ENCODE results near the gene ZNF879.

Gene ZNF879

GRCh38 chr5:178992291-178992895 lies 31.2 kb upstream of the ZNF879 start:
- Histone ChIP-seq H3K27me3 (ENCODE audit: insufficient read depth, low read length) (peaks cover 54% of the 10 kb centered on the region), H3K36me3 (ENCODE audit: insufficient read depth, low read depth, low read length) (no peaks in the 10 kb centered on the region), H3K9ac (ENCODE audit: low read depth, low read length) (no peak overlapping the region), H3K4me3 (ENCODE audit: low read length) (no peak overlapping the region), H3K27ac (ENCODE audit: low read length) (no peak overlapping the region), H3K4me1 (ENCODE audit: insufficient read depth, low read length) (no peaks in the 10 kb centered on the region), H3K9me3 (ENCODE audit: insufficient read depth, low read depth, low read length) (peaks cover 23% of the 10 kb centered on the region)

GRCh38 chr5:178993236-178993765 lies 30.3 kb upstream of the ZNF879 start:
- H3K27ac ChIP-seq (ENCODE audit: low read length) = no peak overlapping the region
- no peaks in the 10 kb centered on the region for H3K36me3 ChIP-seq (ENCODE audit: insufficient read depth, low read depth, low read length)
- peaks cover 59% of the 10 kb centered on the region for H3K27me3 ChIP-seq (ENCODE audit: insufficient read depth, low read length)
- H3K4me1 ChIP-seq (ENCODE audit: insufficient read depth, low read length) = no peaks in the 10 kb centered on the region
- no peak overlapping the region for H3K4me3 ChIP-seq (ENCODE audit: low read length)
- peaks cover 19% of the 10 kb centered on the region for H3K9me3 ChIP-seq (ENCODE audit: insufficient read depth, low read depth, low read length)
- no peak overlapping the region for H3K9ac ChIP-seq (ENCODE audit: low read depth, low read length)

- Histone ChIP-seq H3K4me3 (ENCODE audit: low read length) (peak overlapping the region; percentile 35; the same call in 1 of the 2 replicates), H3K27me3 (ENCODE audit: insufficient read depth, low read length) (peaks cover 59% of the 10 kb centered on the region), H3K9ac (ENCODE audit: low read depth, low read length) (no peak overlapping the region), H3K9me3 (ENCODE audit: insufficient read depth, low read depth, low read length) (peaks cover 14% of the 10 kb centered on the region), H3K4me1 (ENCODE audit: insufficient read depth, low read length) (no peaks in the 10 kb centered on the region), H3K27ac (ENCODE audit: low read length) (no peak overlapping the region), H3K36me3 (ENCODE audit: insufficient read depth, low read depth, low read length) (no peaks in the 10 kb centered on the region)
Observed at GRCh38 chr5:178993955-178994579, 29.5 kb upstream of the ZNF879 start.

DNA sequence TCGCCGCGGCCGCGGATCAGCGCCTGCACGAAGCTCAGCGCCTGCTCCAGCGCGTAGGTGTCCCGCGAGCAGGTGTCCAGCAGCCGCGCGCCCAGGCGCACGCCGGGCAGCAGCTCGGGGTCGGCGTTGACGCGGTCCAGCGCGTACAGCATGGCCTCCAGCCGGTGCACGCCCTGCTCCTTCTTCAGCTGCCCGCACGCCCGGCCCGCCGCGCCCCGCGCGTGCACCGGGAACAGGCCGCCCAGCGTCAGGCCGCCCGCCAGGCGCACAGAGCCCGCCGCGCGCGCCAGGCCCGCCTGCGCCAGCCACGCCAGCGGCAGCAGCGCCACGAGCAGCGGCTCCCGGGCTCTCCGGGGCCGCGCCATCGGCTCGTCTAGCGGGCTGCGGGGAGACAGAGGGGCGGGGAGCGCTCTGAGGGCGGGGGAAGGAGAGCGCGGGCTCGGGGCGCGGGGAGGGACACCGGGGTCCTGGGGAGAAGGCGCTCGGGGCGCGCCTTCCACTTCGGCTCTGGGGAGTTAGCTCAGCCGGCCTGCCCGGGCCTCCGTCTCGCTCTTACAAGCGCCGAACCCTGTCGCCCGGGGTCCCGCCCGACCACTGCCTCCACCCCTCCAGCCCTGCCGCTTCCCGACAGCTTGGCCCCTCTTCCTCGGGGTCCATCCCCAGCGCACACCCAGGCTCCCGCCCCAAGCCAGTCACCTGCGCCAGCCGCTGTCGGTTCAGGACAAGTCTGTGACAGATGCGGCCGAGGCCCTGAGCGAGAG lies 28.8 kb upstream of the ZNF879 start, which contains the start of gene GRM6:
GRM6 (minus strand) TSS at position 741 of the 761 bp plus-strand sequence; CDS start at position 365, 376 bp downstream.
- peak within 1 kb of the TSS; percentile 38; the same call in 1 of the 2 replicates for H3K4me3 ChIP-seq (ENCODE audit: low read length)
- peaks cover 59% of the 10 kb centered on the region for H3K27me3 ChIP-seq (ENCODE audit: insufficient read depth, low read length)
- no peaks in the 10 kb centered on the region for H3K4me1 ChIP-seq (ENCODE audit: insufficient read depth, low read length)
- peaks cover 7% of the 10 kb centered on the region for H3K9me3 ChIP-seq (ENCODE audit: insufficient read depth, low read depth, low read length)
- no peak within 1 kb of the TSS for H3K27ac ChIP-seq (ENCODE audit: low read length)
- H3K36me3 ChIP-seq (ENCODE audit: insufficient read depth, low read depth, low read length) = no peaks in the 10 kb centered on the region
- no peak within 1 kb of the TSS for H3K9ac ChIP-seq (ENCODE audit: low read depth, low read length)

- peak overlapping the region; percentile 38; the same call in 1 of the 2 replicates for H3K4me3 ChIP-seq (ENCODE audit: low read length)
- no peaks in the 10 kb centered on the region for H3K36me3 ChIP-seq (ENCODE audit: insufficient read depth, low read depth, low read length)
- peaks cover 59% of the 10 kb centered on the region for H3K27me3 ChIP-seq (ENCODE audit: insufficient read depth, low read length)
- H3K27ac ChIP-seq (ENCODE audit: low read length) = no peak overlapping the region
- H3K4me1 ChIP-seq (ENCODE audit: insufficient read depth, low read length) = no peaks in the 10 kb centered on the region
- H3K9ac ChIP-seq (ENCODE audit: low read depth, low read length) = no peak overlapping the region
- H3K9me3 ChIP-seq (ENCODE audit: insufficient read depth, low read depth, low read length) = peaks cover 4% of the 10 kb centered on the region
Observed at GRCh38 chr5:178995341-178995690, 28.3 kb upstream of the ZNF879 start.

DNA sequence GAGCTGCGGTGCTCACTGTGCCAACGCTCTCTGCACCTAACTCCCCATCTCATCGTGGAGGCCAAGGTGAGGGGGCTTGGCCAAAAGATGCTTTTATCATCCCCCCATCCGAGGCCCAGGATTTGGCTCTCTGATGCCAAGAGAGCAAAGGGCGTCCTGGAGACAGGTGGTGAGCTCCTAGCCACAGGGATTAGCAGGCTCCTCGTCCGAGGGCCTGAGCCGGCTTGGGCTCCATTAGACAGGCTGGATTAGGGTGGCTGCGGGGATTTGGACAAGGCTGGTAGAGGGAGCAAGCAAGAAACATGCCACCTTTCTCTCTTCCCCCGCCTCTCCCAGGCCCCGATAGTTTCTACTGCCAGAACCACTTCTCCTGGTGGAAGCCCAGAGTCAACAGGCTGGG lies 27.4 kb upstream of the ZNF879 start:
- H3K4me3 ChIP-seq (ENCODE audit: low read length) = no peak overlapping the region
- H3K27ac ChIP-seq (ENCODE audit: low read length) = no peak overlapping the region
- no peak overlapping the region for H3K9ac ChIP-seq (ENCODE audit: low read depth, low read length)
- peaks cover 59% of the 10 kb centered on the region for H3K27me3 ChIP-seq (ENCODE audit: insufficient read depth, low read length)
- no peaks in the 10 kb centered on the region for H3K4me1 ChIP-seq (ENCODE audit: insufficient read depth, low read length)
- H3K9me3 ChIP-seq (ENCODE audit: insufficient read depth, low read depth, low read length) = peaks cover 11% of the 10 kb centered on the region
- H3K36me3 ChIP-seq (ENCODE audit: insufficient read depth, low read depth, low read length) = no peaks in the 10 kb centered on the region

- Histone ChIP-seq H3K4me3 (ENCODE audit: low read length) (no peak overlapping the region), H3K27ac (ENCODE audit: low read length) (no peak overlapping the region), H3K4me1 (ENCODE audit: insufficient read depth, low read length) (no peaks in the 10 kb centered on the region), H3K9me3 (ENCODE audit: insufficient read depth, low read depth, low read length) (peaks cover 18% of the 10 kb centered on the region), H3K9ac (ENCODE audit: low read depth, low read length) (no peak overlapping the region), H3K27me3 (ENCODE audit: insufficient read depth, low read length) (peaks cover 56% of the 10 kb centered on the region), H3K36me3 (ENCODE audit: insufficient read depth, low read depth, low read length) (no peaks in the 10 kb centered on the region)
Observed at GRCh38 chr5:178997191-178997590, 26.4 kb upstream of the ZNF879 start.

- Histone ChIP-seq H3K27me3 (ENCODE audit: insufficient read depth, low read length) (peaks cover 44% of the 10 kb centered on the region), H3K4me1 (ENCODE audit: insufficient read depth, low read length) (no peaks in the 10 kb centered on the region), H3K9me3 (ENCODE audit: insufficient read depth, low read depth, low read length) (peaks cover 29% of the 10 kb centered on the region), H3K36me3 (ENCODE audit: insufficient read depth, low read depth, low read length) (no peaks in the 10 kb centered on the region), H3K27ac (ENCODE audit: low read length) (no peak overlapping the region), H3K4me3 (ENCODE audit: low read length) (no peak overlapping the region), H3K9ac (ENCODE audit: low read depth, low read length) (no peak overlapping the region)
Observed at GRCh38 chr5:178998441-178998840, 25.2 kb upstream of the ZNF879 start.

DNA sequence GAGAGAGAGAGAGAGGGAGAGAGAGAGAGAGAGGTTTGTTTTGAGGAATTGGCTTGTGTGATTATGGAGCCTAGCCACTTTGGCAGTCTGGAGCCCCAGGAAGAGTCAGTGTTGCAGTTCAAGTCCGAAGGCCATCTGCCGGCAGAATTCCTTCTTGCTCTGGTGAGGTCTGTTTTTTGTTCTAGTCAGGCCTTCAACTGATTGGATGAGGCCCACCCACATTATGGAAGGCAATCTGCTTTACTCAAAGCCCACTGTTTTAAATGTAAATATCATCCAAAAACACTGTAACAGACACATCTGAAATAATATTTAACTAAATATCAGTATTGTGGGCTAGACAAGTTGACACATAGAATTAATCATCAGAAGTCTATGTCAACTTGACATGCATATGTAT lies 17.0 kb upstream of the ZNF879 start:
- Histone ChIP-seq H3K27ac (ENCODE audit: low read length) (no peak overlapping the region), H3K4me1 (ENCODE audit: insufficient read depth, low read length) (no peaks in the 10 kb centered on the region), H3K9me3 (ENCODE audit: insufficient read depth, low read depth, low read length) (peaks cover 85% of the 10 kb centered on the region), H3K4me3 (ENCODE audit: low read length) (no peak overlapping the region), H3K9ac (ENCODE audit: low read depth, low read length) (no peak overlapping the region), H3K36me3 (ENCODE audit: insufficient read depth, low read depth, low read length) (no peaks in the 10 kb centered on the region), H3K27me3 (ENCODE audit: insufficient read depth, low read length) (no peaks in the 10 kb centered on the region)

DNA sequence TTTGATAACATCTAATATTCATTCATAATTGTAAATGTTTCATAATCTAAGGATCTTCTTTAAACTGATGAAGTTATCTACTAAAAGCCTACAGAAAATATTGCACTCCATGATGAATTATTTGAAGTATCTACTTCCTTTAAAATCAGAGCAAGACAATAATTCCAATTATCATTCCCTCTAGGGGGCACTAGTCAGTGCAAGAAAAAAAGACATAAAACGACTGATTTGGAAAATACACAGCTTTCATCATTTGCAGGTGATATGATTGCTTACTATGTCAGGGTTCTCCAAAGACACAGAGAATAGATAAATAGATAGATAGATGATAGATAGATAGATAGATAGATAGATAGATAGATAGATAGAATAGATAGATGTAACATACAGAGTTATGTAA lies 14.9 kb upstream of the ZNF879 start:
- Histone ChIP-seq H3K36me3 (ENCODE audit: insufficient read depth, low read depth, low read length) (no peaks in the 10 kb centered on the region), H3K27me3 (ENCODE audit: insufficient read depth, low read length) (no peaks in the 10 kb centered on the region), H3K4me1 (ENCODE audit: insufficient read depth, low read length) (no peaks in the 10 kb centered on the region), H3K4me3 (ENCODE audit: low read length) (no peak overlapping the region), H3K9ac (ENCODE audit: low read depth, low read length) (no peak overlapping the region), H3K27ac (ENCODE audit: low read length) (no peak overlapping the region), H3K9me3 (ENCODE audit: insufficient read depth, low read depth, low read length) (peaks cover 84% of the 10 kb centered on the region)

DNA sequence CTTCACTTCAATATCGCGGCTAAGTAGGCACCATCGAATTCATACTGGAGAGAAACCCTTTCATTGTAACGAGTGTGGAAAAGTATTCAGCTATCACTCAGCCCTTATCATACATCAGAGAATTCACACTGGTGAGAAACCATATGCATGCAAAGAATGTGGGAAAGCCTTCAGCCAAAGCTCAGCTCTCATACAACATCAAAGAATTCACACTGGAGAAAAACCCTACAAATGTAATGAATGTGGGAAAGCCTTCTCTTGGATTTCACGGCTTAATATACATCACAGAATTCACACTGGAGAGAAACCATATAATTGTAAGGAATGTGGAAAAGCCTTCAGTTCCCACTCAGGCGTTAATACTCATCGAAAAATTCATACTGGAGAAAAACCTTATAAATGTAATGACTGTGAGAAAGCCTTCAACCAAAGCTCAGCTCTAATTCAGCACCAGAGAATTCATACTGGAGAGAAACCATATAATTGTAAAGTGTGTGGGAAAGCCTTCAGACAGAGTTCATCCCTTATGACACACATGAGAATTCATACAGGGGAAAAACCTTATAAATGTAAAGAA lies 9.5 kb downstream of the ZNF879 start:
- no peak overlapping the region for H3K27ac ChIP-seq (ENCODE audit: low read length)

More for the DNA sequence above, 9.5 kb downstream of the ZNF879 start:
- Histone ChIP-seq H3K9me3 (ENCODE audit: insufficient read depth, low read depth, low read length) (peaks cover 94% of the 10 kb centered on the region), H3K4me3 (ENCODE audit: low read length) (peak overlapping the region; percentile 20; the same call in 1 of the 2 replicates), H3K9ac (ENCODE audit: low read depth, low read length) (no peak overlapping the region), H3K27me3 (ENCODE audit: insufficient read depth, low read length) (no peaks in the 10 kb centered on the region), H3K4me1 (ENCODE audit: insufficient read depth, low read length) (no peaks in the 10 kb centered on the region), H3K36me3 (ENCODE audit: insufficient read depth, low read depth, low read length) (peaks cover 59% of the 10 kb centered on the region)

All from iPS-20b (cell line).